GM18507 (cell line): ENCODE results near the gene SBK1.
"Not testable (repeated sequence)": the region's sequence is repeated elsewhere in the genome, so short reads cannot be mapped to it uniquely, and the experiment has no call there.

Source experiments
- DNase-seq: peaks from one replicate; pipeline ENCODE4 v3.0.0; 2011; ENCODE audit warnings: low read depth; ENCODE audit not compliant: insufficient read length; ENCODE audit errors: extremely low spot score
- FAIRE-seq: peaks from 2 replicates; lab custom pipeline; 2011; peaks lifted over from hg19 to GRCh38; lab: Jason Lieb, UNC

Gene SBK1

GRCh38 chr16:28291651-28292626, at the start of gene SBK1:
SBK1 (plus strand) TSS chr16:28292525; CDS start chr16:28317392, 24,867 bp downstream.
- DNase-seq, result peak; percentile 94
- FAIRE-seq, result peak; percentile 74

- FAIRE-seq, result not testable (repeated sequence)
These were observed 42.8 kb upstream of the SBK1 start for GRCh38 chr16:28249483-28249882.

GRCh38 chr16:28250999-28251398, 41.3 kb upstream of the SBK1 start:
- FAIRE-seq (no peak), DNase-seq (no peak)

More at GRCh38 chr16:28249483-28249882, 42.8 kb upstream of the SBK1 start:
- not testable (repeated sequence) for DNase-seq

- no peak for FAIRE-seq
- no peak for DNase-seq
These were observed 38.2 kb upstream of the SBK1 start for GRCh38 chr16:28254158-28254557.

- no peak for FAIRE-seq
These were observed 36.5 kb upstream of the SBK1 start for GRCh38 chr16:28255838-28256237.

GRCh38 chr16:28257256-28257655, 35.1 kb upstream of the SBK1 start:
- no peak for FAIRE-seq
- no peak for DNase-seq

More at GRCh38 chr16:28255838-28256237, 36.5 kb upstream of the SBK1 start:
- no peak for DNase-seq

- DNase-seq (no peak), FAIRE-seq (no peak)
These were observed 33.8 kb upstream of the SBK1 start for GRCh38 chr16:28258567-28258966.

- FAIRE-seq, result no peak
These were observed 33.1 kb upstream of the SBK1 start for GRCh38 chr16:28259091-28259780.

GRCh38 chr16:28259781-28260150, 32.6 kb upstream of the SBK1 start:
- no peak for DNase-seq
- no peak for FAIRE-seq

More at GRCh38 chr16:28259091-28259780, 33.1 kb upstream of the SBK1 start:
- DNase-seq, result no peak

- FAIRE-seq, result no peak
- no peak for DNase-seq
These were observed 32.1 kb upstream of the SBK1 start for GRCh38 chr16:28260193-28260592.

GRCh38 chr16:28261942-28262341, 30.4 kb upstream of the SBK1 start:
- DNase-seq (no peak), FAIRE-seq (no peak)

GRCh38 chr16:28263305-28263704, 29.0 kb upstream of the SBK1 start:
- DNase-seq, result no peak
- FAIRE-seq, result no peak

GRCh38 chr16:28264656-28265055, 27.7 kb upstream of the SBK1 start:
- DNase-seq, result no peak
- no peak for FAIRE-seq

- no peak for FAIRE-seq
- no peak for DNase-seq
These were observed 26.5 kb upstream of the SBK1 start for GRCh38 chr16:28265822-28266221.

- no peak for FAIRE-seq
- no peak for DNase-seq
These were observed 25.0 kb upstream of the SBK1 start for GRCh38 chr16:28267356-28267755.

GRCh38 chr16:28273511-28273910, 18.8 kb upstream of the SBK1 start:
- FAIRE-seq, result no peak

GRCh38 chr16:28274676-28275075, 17.6 kb upstream of the SBK1 start:
- no peak for FAIRE-seq
- DNase-seq, result no peak

More at GRCh38 chr16:28273511-28273910, 18.8 kb upstream of the SBK1 start:
- DNase-seq, result no peak

- FAIRE-seq (no peak), DNase-seq (no peak)
These were observed 16.0 kb upstream of the SBK1 start for GRCh38 chr16:28276301-28276700.

- DNase-seq (peak; percentile 73), FAIRE-seq (peak; percentile 90)
These were observed 14.6 kb upstream of the SBK1 start for GRCh38 chr16:28277537-28278388.

- FAIRE-seq, result no peak
- no peak for DNase-seq
These were observed 13.3 kb upstream of the SBK1 start for GRCh38 chr16:28279006-28279405.
